Skeletal muscle tissue (tissue), 4 donors: Measurements from ENCODE around the gene C11orf71. TPM values are rescaled to one million over a fixed set of nuclear protein-coding genes. Genes with fewer than 3 reads are reported as not detected.

Experiments used
- H3K27ac ChIP-seq: one replicate; pipeline ENCODE4 v1.7.0; 2013; ENCODE audit warnings: mild to moderate bottlenecking, low read depth, low read length, inconsistent platforms
- H3K27me3 ChIP-seq, 3 donors: one replicate each; pipeline ENCODE4 v1.7.0; 2013; ENCODE audit warnings: low read length in 3 of 3; ENCODE audit not compliant: control insufficient read depth in 3 of 3, insufficient read depth in 3 of 3
- H3K36me3 ChIP-seq, 3 donors: one replicate each; pipeline ENCODE4 v1.7.0; 2013; ENCODE audit warnings: low read length in 3 of 3; ENCODE audit not compliant: control insufficient read depth in 3 of 3, insufficient read depth in 3 of 3
- H3K4me1 ChIP-seq, 3 donors: one replicate each; pipeline ENCODE4 v1.7.0; 2013; ENCODE audit warnings: low read length in 3 of 3, mild to moderate bottlenecking in 3 of 3; ENCODE audit not compliant: control insufficient read depth in 3 of 3, insufficient read depth in 3 of 3
- H3K4me3 ChIP-seq, 3 donors: one replicate each; pipeline ENCODE4 v1.7.0; 2013; ENCODE audit warnings: low read length in 3 of 3
- H3K9ac ChIP-seq, 3 donors: one replicate each; pipeline ENCODE4 v1.7.0; 2013; ENCODE audit warnings: low read length in 3 of 3, mild to moderate bottlenecking in 3 of 3, moderate library complexity in 2 of 3, low read depth in 1 of 3
- H3K9me3 ChIP-seq, 3 donors: one replicate each; pipeline ENCODE4 v1.7.0; 2013; ENCODE audit warnings: low read length in 3 of 3; ENCODE audit not compliant: control insufficient read depth in 3 of 3
- total RNA-seq: library from RNA; depleted of rRNA; stranded (reverse); fragments of >200 nt; gene quantifications from one replicate; pipeline ENCODE4 v1.2.3, GENCODE V29; 2014
- donor health status: Osteomylitis.

C11orf71 gene
- total RNA-seq, 1 donor from 2014 or later, result 8.4 TPM

GRCh38 chr11:114362326-114362725 is 38.0 kb downstream of the C11orf71 start:
- Histone ChIP-seq H3K27ac (no peak overlapping the region), H3K27me3 (peaks cover 0 to 2% (median 0%) of the 10 kb centered on the region in 3 donors), H3K9ac (no peak overlapping the region), H3K36me3 (no peaks in the 10 kb centered on the region), H3K4me1 (no peaks in the 10 kb centered on the region), H3K9me3 (no peaks in the 10 kb centered on the region), H3K4me3 (no peak overlapping the region)

GRCh38 chr11:114359342-114359741 is 41.0 kb downstream of the C11orf71 start:
- H3K4me3 ChIP-seq, result no peak overlapping the region
- no peaks in the 10 kb centered on the region for H3K9me3 ChIP-seq
- H3K4me1 ChIP-seq, result no peaks in the 10 kb centered on the region
- H3K9ac ChIP-seq, result no peak overlapping the region
- no peaks in the 10 kb centered on the region for H3K36me3 ChIP-seq
- no peaks in the 10 kb centered on the region for H3K27me3 ChIP-seq
- no peak overlapping the region for H3K27ac ChIP-seq

- no peaks in the 10 kb centered on the region for H3K9me3 ChIP-seq
- H3K4me1 ChIP-seq, result no peaks in the 10 kb centered on the region
- H3K36me3 ChIP-seq, result no peaks in the 10 kb centered on the region
- H3K27ac ChIP-seq, result no peak overlapping the region
- H3K9ac ChIP-seq, result no peak overlapping the region
- no peak overlapping the region for H3K4me3 ChIP-seq
- no peaks in the 10 kb centered on the region for H3K27me3 ChIP-seq
These were observed 41.6 kb downstream of the C11orf71 start for GRCh38 chr11:114358716-114359115.

- Histone ChIP-seq H3K27me3 (no peaks in the 10 kb centered on the region), H3K4me3 (no peak overlapping the region), H3K27ac (no peak overlapping the region), H3K9ac (no peak overlapping the region), H3K36me3 (no peaks in the 10 kb centered on the region), H3K4me1 (no peaks in the 10 kb centered on the region), H3K9me3 (no peaks in the 10 kb centered on the region)
These were observed 46.2 kb downstream of the C11orf71 start for GRCh38 chr11:114354076-114354475.

GRCh38 chr11:114353443-114353842 is 46.9 kb downstream of the C11orf71 start:
- Histone ChIP-seq H3K9ac (no peak overlapping the region), H3K36me3 (no peaks in the 10 kb centered on the region), H3K4me1 (no peaks in the 10 kb centered on the region), H3K27me3 (no peaks in the 10 kb centered on the region), H3K9me3 (no peaks in the 10 kb centered on the region), H3K4me3 (no peak overlapping the region), H3K27ac (no peak overlapping the region)

- no peaks in the 10 kb centered on the region for H3K36me3 ChIP-seq
- H3K4me3 ChIP-seq, result no peak overlapping the region
- peaks cover 0 to 3% (median 0%) of the 10 kb centered on the region in 3 donors for H3K4me1 ChIP-seq
- H3K9ac ChIP-seq, result no peak overlapping the region
- no peak overlapping the region for H3K27ac ChIP-seq
- H3K9me3 ChIP-seq, result no peaks in the 10 kb centered on the region
- H3K27me3 ChIP-seq, result no peaks in the 10 kb centered on the region
These were observed 50.3 kb downstream of the C11orf71 start for GRCh38 chr11:114350022-114350421.

Other genes with a start within 250 kb of the C11orf71 start
- gene NNMT, start 104.1 kb downstream of the C11orf71 start, total RNA-seq, result 87.2 TPM
- 19.3 TPM for gene RBM7, start 155 bp upstream of the C11orf71 start, total RNA-seq
- gene REXO2, start 39.0 kb upstream of the C11orf71 start, total RNA-seq, result 42.8 TPM
- not detected for gene NXPE1, start 159.4 kb upstream of the C11orf71 start, total RNA-seq
- not detected for gene NXPE4, start 195.3 kb upstream of the C11orf71 start, total RNA-seq